GM18505 (cell line): ENCODE results near the gene MAP1LC3B2.

Experiments
- ATAC-seq: cut with Tn5 transposase; IDR thresholded peaks from one replicate; pipeline ENCODE4 v1.9.1; 2021; ENCODE audit not compliant: unreplicated experiment
- POLR2A ChIP-seq: IDR thresholded peaks from 4 replicates; pipeline ENCODE4 v1.6.1; 2011; ENCODE audit warnings: borderline replicate concordance; ENCODE audit not compliant: insufficient read depth, insufficient read length; ENCODE audit errors: extremely low read depth

MAP1LC3B2 gene

GRCh38 chr12:116559162-116559935 is at the start of gene MAP1LC3B2:
Gene MAP1LC3B2 (plus strand): TSS chr12:116559381. CDS start chr12:116575943, 16,562 bp downstream.
- peak; percentile 24 for TF ChIP-seq POLR2A
- ATAC-seq: peak; percentile 81

GRCh38 chr12:116513944-116514343 is 45.2 kb upstream of the MAP1LC3B2 start:
- TF ChIP-seq POLR2A: no peak
- no peak for ATAC-seq

- no peak for ATAC-seq
- no peak for TF ChIP-seq POLR2A
Measured at GRCh38 chr12:116515684-116516083, 43.5 kb upstream of the MAP1LC3B2 start.

GRCh38 chr12:116516657-116517056 is 42.5 kb upstream of the MAP1LC3B2 start:
- ATAC-seq: no peak
- no peak for TF ChIP-seq POLR2A

GRCh38 chr12:116517431-116518045 is 41.6 kb upstream of the MAP1LC3B2 start:
- ATAC-seq: no peak

GRCh38 chr12:116520225-116520760 is 38.9 kb upstream of the MAP1LC3B2 start:
- ATAC-seq: no peak
- no peak for TF ChIP-seq POLR2A

More at GRCh38 chr12:116517431-116518045, 41.6 kb upstream of the MAP1LC3B2 start:
- no peak for TF ChIP-seq POLR2A

GRCh38 chr12:116520801-116521471 is 38.2 kb upstream of the MAP1LC3B2 start:
- TF ChIP-seq POLR2A: no peak
- ATAC-seq: no peak

- no peak for ATAC-seq
Measured at GRCh38 chr12:116524311-116524710, 34.9 kb upstream of the MAP1LC3B2 start.

GRCh38 chr12:116524964-116525379 is 34.2 kb upstream of the MAP1LC3B2 start:
- no peak for TF ChIP-seq POLR2A
- no peak for ATAC-seq

More at GRCh38 chr12:116524311-116524710, 34.9 kb upstream of the MAP1LC3B2 start:
- TF ChIP-seq POLR2A: no peak

GRCh38 chr12:116525418-116526001 is 33.7 kb upstream of the MAP1LC3B2 start:
- no peak for TF ChIP-seq POLR2A
- ATAC-seq: no peak

GRCh38 chr12:116528065-116528464 is 31.1 kb upstream of the MAP1LC3B2 start:
- TF ChIP-seq POLR2A: no peak
- ATAC-seq: no peak

GRCh38 chr12:116528498-116528897 is 30.7 kb upstream of the MAP1LC3B2 start:
- no peak for ATAC-seq
- no peak for TF ChIP-seq POLR2A

- ATAC-seq: no peak
Measured at GRCh38 chr12:116529048-116529447, 30.1 kb upstream of the MAP1LC3B2 start.

More at GRCh38 chr12:116529048-116529447, 30.1 kb upstream of the MAP1LC3B2 start:
- TF ChIP-seq POLR2A: no peak
